Measurements from ENCODE around the gene SHANK2.

Gene SHANK2

DNA sequence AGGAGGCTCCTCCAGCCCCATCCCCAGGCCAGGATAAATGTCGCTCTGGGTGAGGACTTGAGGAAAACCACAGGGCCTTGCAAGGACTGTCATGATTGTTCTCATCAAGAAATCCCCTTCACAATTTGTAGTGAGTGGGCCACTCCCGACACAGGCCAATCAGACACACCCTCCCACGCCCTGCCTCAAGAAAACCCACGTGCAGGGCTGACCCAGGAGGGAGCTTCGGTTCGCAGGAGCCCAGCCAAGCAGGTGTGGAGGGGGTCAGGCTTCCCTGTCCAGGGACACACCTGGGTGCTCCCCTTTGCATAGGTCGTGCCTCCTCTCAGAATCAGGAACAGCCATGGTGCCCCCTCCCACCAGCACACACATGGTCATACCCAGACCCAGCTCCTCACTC, 43.2 kb downstream of the SHANK2 start:
- no peak overlapping the region for H3K27ac Mint-ChIP-seq
- no peaks in the 10 kb centered on the region for H3K27me3 Mint-ChIP-seq
- H3K36me3 Mint-ChIP-seq (ENCODE audit: low read depth) = no peaks in the 10 kb centered on the region
- H3K9me3 Mint-ChIP-seq = no peaks in the 10 kb centered on the region
- H3K4me1 Mint-ChIP-seq (ENCODE audit: low read depth) = no peaks in the 10 kb centered on the region
- no peak overlapping the region for H3K4me3 Mint-ChIP-seq

- Mint-ChIP-seq H3K27me3 (no peaks in the 10 kb centered on the region), H3K27ac (no peak overlapping the region), H3K36me3 (ENCODE audit: low read depth) (no peaks in the 10 kb centered on the region), H3K9me3 (no peaks in the 10 kb centered on the region), H3K4me3 (no peak overlapping the region), H3K4me1 (ENCODE audit: low read depth) (no peaks in the 10 kb centered on the region)
Measured at GRCh38 chr11:71208011-71208774, 44.2 kb downstream of the SHANK2 start.

GRCh38 chr11:71207563-71207962, 44.8 kb downstream of the SHANK2 start:
- Mint-ChIP-seq H3K4me1 (ENCODE audit: low read depth) (no peaks in the 10 kb centered on the region), H3K27me3 (no peaks in the 10 kb centered on the region), H3K27ac (no peak overlapping the region), H3K9me3 (no peaks in the 10 kb centered on the region), H3K4me3 (no peak overlapping the region), H3K36me3 (ENCODE audit: low read depth) (no peaks in the 10 kb centered on the region)

DNA sequence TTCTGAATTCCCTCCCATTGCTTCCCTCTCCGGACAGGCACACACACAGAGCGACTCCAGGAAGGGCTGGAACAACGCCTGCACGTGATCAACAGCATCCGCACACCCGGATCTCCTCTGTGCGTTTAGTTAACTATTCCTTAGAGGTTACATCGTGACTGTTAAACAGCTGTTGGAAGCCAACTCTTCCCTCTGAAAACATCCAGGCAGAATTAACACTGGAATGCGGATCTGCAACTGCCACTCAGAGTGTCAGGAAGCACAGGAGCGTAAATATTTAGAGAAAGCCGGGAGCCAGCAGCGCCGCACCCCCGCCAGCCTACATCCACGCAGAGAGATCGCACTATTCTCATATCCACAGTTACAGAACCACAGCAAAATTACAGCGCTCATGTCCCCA, 46.2 kb downstream of the SHANK2 start:
- H3K36me3 Mint-ChIP-seq (ENCODE audit: low read depth) = no peaks in the 10 kb centered on the region
- H3K27me3 Mint-ChIP-seq = no peaks in the 10 kb centered on the region
- no peaks in the 10 kb centered on the region for H3K9me3 Mint-ChIP-seq
- no peak overlapping the region for H3K27ac Mint-ChIP-seq
- no peaks in the 10 kb centered on the region for H3K4me1 Mint-ChIP-seq (ENCODE audit: low read depth)
- no peak overlapping the region for H3K4me3 Mint-ChIP-seq

DNA sequence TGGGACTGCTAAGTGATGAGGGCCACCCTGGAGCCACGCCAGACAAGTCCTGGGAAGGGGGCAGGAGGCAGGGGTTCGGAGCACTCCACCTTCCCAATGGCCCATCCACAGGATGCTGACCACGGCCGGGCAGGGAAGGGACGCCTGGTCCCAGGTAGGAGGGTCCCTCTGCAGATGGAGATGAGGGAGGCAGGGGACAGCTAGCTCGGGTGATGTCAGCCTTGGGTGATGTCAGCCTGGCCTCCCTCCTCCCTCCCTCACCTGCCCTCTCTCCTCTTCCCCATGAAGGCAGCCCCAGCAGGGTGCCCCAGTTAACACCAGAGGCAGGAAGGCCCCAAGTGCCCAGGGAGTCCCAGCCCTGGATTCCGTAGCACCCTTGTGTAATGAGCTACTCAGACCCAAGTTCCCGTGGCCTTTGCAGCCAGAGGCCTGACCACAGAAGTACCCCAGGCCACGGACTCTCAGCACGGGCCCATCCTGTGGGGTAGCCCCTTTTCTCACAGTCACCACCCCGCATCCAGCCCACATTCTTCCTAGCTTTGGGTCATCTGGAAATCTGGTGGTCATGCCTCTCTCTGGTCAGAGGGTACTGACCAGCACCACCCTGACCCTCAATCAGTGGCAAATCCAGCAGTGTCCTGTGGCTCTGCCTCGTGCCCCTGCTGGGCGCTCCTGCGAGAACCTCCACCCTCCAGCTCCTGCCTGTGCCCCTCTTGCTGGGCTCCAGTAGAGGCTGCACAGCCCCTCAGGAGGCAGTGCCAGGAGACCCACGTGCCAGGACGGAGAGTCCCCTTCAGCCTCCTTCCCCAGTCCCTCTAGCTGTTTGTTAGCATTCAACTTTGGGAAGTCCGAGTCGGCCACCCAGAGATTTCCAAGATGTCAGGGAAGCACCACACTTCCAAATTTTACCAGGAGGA, 47.4 kb downstream of the SHANK2 start:
- H3K4me3 Mint-ChIP-seq = no peak overlapping the region
- H3K36me3 Mint-ChIP-seq (ENCODE audit: low read depth) = no peaks in the 10 kb centered on the region
- no peaks in the 10 kb centered on the region for H3K27me3 Mint-ChIP-seq
- H3K9me3 Mint-ChIP-seq = no peaks in the 10 kb centered on the region
- H3K4me1 Mint-ChIP-seq (ENCODE audit: low read depth) = no peaks in the 10 kb centered on the region
- no peak overlapping the region for H3K27ac Mint-ChIP-seq

DNA sequence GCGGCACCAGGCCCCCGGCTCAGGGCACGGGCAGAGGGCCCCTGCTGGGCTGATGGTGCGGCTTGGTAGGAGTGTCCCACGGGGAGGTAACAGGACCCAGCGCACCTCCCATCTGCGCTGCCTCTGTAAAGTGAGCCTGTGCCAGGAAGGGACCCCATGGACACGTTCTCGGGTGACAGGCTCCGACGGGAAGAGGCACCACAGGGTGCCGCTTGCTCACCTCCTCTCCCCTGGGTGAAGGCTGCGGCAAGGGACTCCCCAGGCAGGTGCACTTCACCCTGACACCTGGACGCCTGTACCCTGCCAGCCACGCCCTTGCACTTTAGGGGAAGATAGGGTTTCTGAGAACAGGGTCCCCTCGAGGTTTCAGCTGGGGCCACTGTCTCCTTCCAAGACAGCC, 48.1 kb downstream of the SHANK2 start:
- Mint-ChIP-seq H3K9me3 (no peaks in the 10 kb centered on the region), H3K27me3 (no peaks in the 10 kb centered on the region), H3K4me3 (no peak overlapping the region), H3K27ac (no peak overlapping the region), H3K36me3 (ENCODE audit: low read depth) (no peaks in the 10 kb centered on the region), H3K4me1 (ENCODE audit: low read depth) (no peaks in the 10 kb centered on the region)

DNA sequence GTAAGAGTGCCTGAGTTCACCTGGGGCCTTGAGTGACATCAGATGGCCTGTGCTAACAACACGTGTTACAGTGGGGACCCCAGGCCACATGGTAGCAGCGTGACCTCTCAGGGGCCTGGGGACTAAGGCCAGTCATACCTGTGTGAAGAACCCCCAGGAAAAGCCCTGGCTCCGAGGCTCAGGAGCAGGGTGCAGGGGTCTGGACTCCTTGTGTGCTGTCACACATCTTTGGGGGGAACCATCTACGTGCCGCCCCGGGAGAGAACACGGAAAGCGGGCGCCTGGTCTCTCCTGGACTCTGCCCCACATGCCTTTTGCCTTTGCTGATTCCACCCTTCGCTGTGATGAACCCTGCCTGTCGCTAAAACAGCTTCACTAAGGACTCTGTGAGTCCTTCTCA, 48.7 kb downstream of the SHANK2 start:
- Mint-ChIP-seq H3K27ac (no peak overlapping the region), H3K27me3 (no peaks in the 10 kb centered on the region), H3K9me3 (no peaks in the 10 kb centered on the region)

DNA sequence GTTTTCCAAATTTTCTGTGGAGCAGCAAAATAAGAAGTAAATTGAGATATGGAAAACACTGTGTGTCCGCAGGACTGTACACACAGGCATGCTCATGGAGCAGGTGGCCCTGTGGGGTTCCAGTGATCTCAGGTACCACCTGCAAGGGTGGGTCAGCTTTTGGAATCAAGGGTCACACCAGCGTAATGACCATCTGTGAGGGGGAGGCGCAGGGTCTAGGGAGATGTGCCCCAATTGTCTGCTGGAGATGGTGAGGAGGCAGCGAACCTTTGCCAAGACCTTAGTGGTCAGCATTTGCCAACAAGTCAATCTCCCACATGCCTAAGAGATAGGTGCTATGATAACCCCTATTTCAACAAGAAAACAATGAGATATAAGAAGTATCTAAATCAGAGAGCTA, 49.4 kb downstream of the SHANK2 start:
- Mint-ChIP-seq H3K36me3 (ENCODE audit: low read depth) (no peaks in the 10 kb centered on the region), H3K4me3 (no peak overlapping the region)

More for the DNA sequence above, 48.7 kb downstream of the SHANK2 start:
- Mint-ChIP-seq H3K4me3 (no peak overlapping the region), H3K36me3 (ENCODE audit: low read depth) (no peaks in the 10 kb centered on the region), H3K4me1 (ENCODE audit: low read depth) (no peaks in the 10 kb centered on the region)

GRCh38 chr11:71202598-71202944, 49.8 kb downstream of the SHANK2 start:
- Mint-ChIP-seq H3K27ac (no peak overlapping the region), H3K4me1 (ENCODE audit: low read depth) (no peaks in the 10 kb centered on the region), H3K27me3 (no peaks in the 10 kb centered on the region), H3K9me3 (no peaks in the 10 kb centered on the region), H3K4me3 (no peak overlapping the region), H3K36me3 (ENCODE audit: low read depth) (no peaks in the 10 kb centered on the region)

More for the DNA sequence above, 49.4 kb downstream of the SHANK2 start:
- Mint-ChIP-seq H3K9me3 (no peaks in the 10 kb centered on the region), H3K27me3 (no peaks in the 10 kb centered on the region), H3K27ac (no peak overlapping the region), H3K4me1 (ENCODE audit: low read depth) (no peaks in the 10 kb centered on the region)

Data from stimulated activated naive CD8-positive, alpha-beta T cell treated with anti-CD3 and anti-CD28 coated beads, Interleukin-15, Interleukin-2, amounts not matched to agents 100 ng/mL and 50 ng/mL, for 24 hours (primary cell).